ENCODE data around the gene STK32C.
"Not testable (repeated sequence)": the region's sequence is repeated elsewhere in the genome, so short reads cannot be mapped to it uniquely, and the experiment has no call there.

STK32C gene

DNA sequence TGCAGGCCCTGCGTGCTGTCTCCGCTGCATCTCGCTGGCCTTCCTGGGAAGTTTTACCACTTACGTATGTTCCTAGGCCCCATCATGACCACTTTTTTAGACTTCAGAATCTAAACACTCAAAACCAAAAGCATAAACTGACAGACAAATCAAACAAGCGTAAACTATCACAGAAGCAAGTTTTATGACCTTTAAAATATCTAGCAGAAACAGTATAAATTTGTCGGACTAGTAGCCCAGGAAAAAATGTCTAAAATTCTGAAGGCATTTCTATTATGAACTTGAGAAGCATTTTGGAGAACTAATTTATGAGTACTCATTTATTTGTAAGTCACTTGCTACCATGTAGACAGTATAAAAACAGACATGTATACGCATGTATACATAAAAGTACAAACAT lies 34.8 kb upstream of the STK32C start:
- Mint-ChIP-seq H3K27ac (no peak overlapping the region), H3K9me3 (peaks cover 12% of the 10 kb centered on the region), H3K27me3 (ENCODE audit: low read depth, poor library complexity) (peaks cover 4% of the 10 kb centered on the region), H3K4me3 (no peak overlapping the region), H3K36me3 (ENCODE audit: low read depth) (peaks cover 61% of the 10 kb centered on the region), H3K4me1 (peaks cover 7% of the 10 kb centered on the region)
- no peak for TF ChIP-seq CTCF (IDR thresholded peaks at IDR 0.05)
- DNase-seq, result no peak

GRCh38 chr10:132341781-132342180 lies 34.0 kb upstream of the STK32C start:
- peaks cover 4% of the 10 kb centered on the region for H3K27me3 Mint-ChIP-seq (ENCODE audit: low read depth, poor library complexity)
- DNase-seq, result no peak
- peaks cover 10% of the 10 kb centered on the region for H3K4me1 Mint-ChIP-seq
- no peak overlapping the region for H3K27ac Mint-ChIP-seq
- TF ChIP-seq CTCF (IDR thresholded peaks at IDR 0.05), result no peak
- H3K36me3 Mint-ChIP-seq (ENCODE audit: low read depth), result peaks cover 59% of the 10 kb centered on the region
- no peak overlapping the region for H3K4me3 Mint-ChIP-seq
- peaks cover 12% of the 10 kb centered on the region for H3K9me3 Mint-ChIP-seq

DNA sequence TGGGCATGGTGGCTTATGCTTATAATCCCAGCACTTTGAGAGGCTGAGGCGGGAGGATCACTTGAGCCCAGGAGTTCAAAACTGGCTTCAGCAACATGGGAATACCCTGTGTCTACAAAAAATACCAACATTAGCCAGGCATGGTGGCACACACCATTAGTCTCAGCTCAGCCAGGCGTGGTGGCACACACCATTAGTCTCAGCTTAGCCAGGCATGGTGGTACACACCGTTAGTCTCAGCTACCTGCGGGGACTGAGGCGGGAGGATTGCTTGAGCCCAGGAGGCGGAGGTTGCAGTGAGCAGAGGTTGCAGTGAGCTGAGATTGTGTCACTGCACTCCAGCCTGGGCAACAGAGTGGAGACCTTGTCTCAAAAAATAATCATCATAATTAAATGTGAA lies 33.3 kb upstream of the STK32C start:
- TF ChIP-seq CTCF (IDR thresholded peaks at IDR 0.05), result no peak
- H3K4me3 Mint-ChIP-seq, result no peak overlapping the region
- peaks cover 56% of the 10 kb centered on the region for H3K36me3 Mint-ChIP-seq (ENCODE audit: low read depth)
- H3K9me3 Mint-ChIP-seq, result peaks cover 12% of the 10 kb centered on the region
- H3K4me1 Mint-ChIP-seq, result peaks cover 16% of the 10 kb centered on the region
- no peak overlapping the region for H3K27ac Mint-ChIP-seq
- H3K27me3 Mint-ChIP-seq (ENCODE audit: low read depth, poor library complexity), result peaks cover 4% of the 10 kb centered on the region
- DNase-seq, result no peak

GRCh38 chr10:132339276-132339675 lies 31.5 kb upstream of the STK32C start:
- H3K4me3 Mint-ChIP-seq, result no peak overlapping the region
- no peak overlapping the region for H3K27ac Mint-ChIP-seq
- peaks cover 12% of the 10 kb centered on the region for H3K9me3 Mint-ChIP-seq
- H3K4me1 Mint-ChIP-seq, result peaks cover 24% of the 10 kb centered on the region
- peaks cover 7% of the 10 kb centered on the region for H3K27me3 Mint-ChIP-seq (ENCODE audit: low read depth, poor library complexity)
- TF ChIP-seq CTCF (IDR thresholded peaks at IDR 0.05), result no peak
- H3K36me3 Mint-ChIP-seq (ENCODE audit: low read depth), result peaks cover 45% of the 10 kb centered on the region
- no peak for DNase-seq

GRCh38 chr10:132338876-132339275 lies 31.1 kb upstream of the STK32C start:
- peaks cover 11% of the 10 kb centered on the region for H3K27me3 Mint-ChIP-seq (ENCODE audit: low read depth, poor library complexity)
- DNase-seq, result no peak
- no peak overlapping the region for H3K4me3 Mint-ChIP-seq
- H3K36me3 Mint-ChIP-seq (ENCODE audit: low read depth), result peaks cover 44% of the 10 kb centered on the region
- no peak overlapping the region for H3K27ac Mint-ChIP-seq
- H3K9me3 Mint-ChIP-seq, result peaks cover 12% of the 10 kb centered on the region
- no peak for TF ChIP-seq CTCF (IDR thresholded peaks at IDR 0.05)
- peaks cover 24% of the 10 kb centered on the region for H3K4me1 Mint-ChIP-seq

- H3K27me3 Mint-ChIP-seq (ENCODE audit: low read depth, poor library complexity), result peaks cover 11% of the 10 kb centered on the region
- H3K27ac Mint-ChIP-seq, DNase-seq: not testable (repeated sequence)
- H3K4me1 Mint-ChIP-seq, result peaks cover 31% of the 10 kb centered on the region
- peak overlapping the region; percentile 39 for H3K4me3 Mint-ChIP-seq
- H3K36me3 Mint-ChIP-seq (ENCODE audit: low read depth), result peaks cover 42% of the 10 kb centered on the region
- peaks cover 12% of the 10 kb centered on the region for H3K9me3 Mint-ChIP-seq
Measured at GRCh38 chr10:132337854-132338253, 30.1 kb upstream of the STK32C start.

All from nephron progenitor cell (in vitro differentiated cells).